Spleen (tissue), 7 donors: Measurements from ENCODE around the gene WDFY4.

Experiments used
- CTCF ChIP-seq, 11 experiments: fragments of 200-600 bp in 7 of 11; fragments of 450-650 bp in 4 of 11; sonication (generic) in 4 of 11; IDR thresholded peaks in 8 of 11; conservative IDR thresholded peaks in 3 of 11; 1 replicate in 7 of 11; 2 replicates in 4 of 11; pipeline versions ENCODE4 v1.4.0 to v1.8.0; 2016 to 2021; ENCODE audit warnings: antibody characterized with exemption in 11 of 11, inconsistent platforms in 4 of 11, mild to moderate bottlenecking in 1 of 11
- POLR2AphosphoS5 ChIP-seq, 3 donors: sonication (generic); formaldehyde crosslinking; IDR thresholded peaks; one replicate each; pipeline ENCODE4 v1.5.1; 2017; ENCODE audit warnings: antibody characterized with exemption in 3 of 3
- donor health status: DM: no; HTN: no; CAD: no; lungs with moderate emphysema.
- donor health status: DM: no; HTN: no; CAD: no.
- donor health status: DM: no; HTN: no; CAD: no.

DNA sequence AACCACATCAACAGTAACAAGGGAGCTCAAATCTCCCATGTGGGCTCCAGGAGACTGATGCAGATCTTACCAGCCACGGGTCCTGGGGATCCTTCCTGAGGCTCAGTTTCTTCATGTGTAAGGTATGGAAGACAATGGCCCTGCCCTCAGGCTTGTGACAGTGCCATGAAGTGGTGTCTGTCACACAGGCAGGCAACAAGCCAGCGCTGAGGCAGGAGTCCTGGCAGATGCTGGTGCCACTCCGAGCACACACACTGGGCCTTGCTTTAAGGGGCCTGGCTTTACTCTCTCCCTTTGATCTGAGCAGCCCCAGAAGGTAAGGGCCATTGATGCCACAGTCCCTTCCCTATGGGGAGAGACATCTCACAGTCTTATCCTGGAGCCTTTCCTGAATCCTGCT, 283.4 kb downstream of the WDFY4 start:
- TF ChIP-seq CTCF (IDR thresholded peaks at IDR 0.05 in 8 of 11, conservative IDR thresholded peaks at IDR 0.05 in 3 of 11) (no peak), POLR2AphosphoS5 (IDR thresholded peaks at IDR 0.05) (no peak)
